Measurements from ENCODE around the gene ADIG.

The ADIG gene

GRCh38 chr20:38581013-38581412 is at the start of gene ADIG:
ADIG (plus strand) TSS chr20:38581197; CDS start chr20:38581251, 54 bp downstream.
- DNase-seq (ENCODE audit: low read depth) = no peak

DNA sequence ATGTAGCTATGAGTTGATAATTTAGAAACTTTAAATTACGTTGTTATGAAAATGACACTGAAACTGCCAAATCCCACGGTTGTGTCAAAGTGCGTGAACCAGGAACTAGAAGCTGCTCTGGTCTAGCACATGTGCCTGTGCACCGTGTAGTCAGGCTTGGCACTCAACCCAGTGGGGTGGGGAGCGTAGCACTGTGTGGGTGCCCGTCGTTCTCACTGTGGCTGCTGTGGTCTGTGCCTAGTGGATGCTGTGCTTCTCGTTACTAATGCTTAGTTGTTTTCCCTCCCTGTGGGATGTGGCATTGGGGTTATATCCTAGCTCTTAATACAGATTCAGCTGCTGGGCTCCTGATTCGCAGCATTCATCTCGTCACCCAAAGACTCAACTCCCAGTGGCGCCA is 46.2 kb upstream of the ADIG start:
- DNase-seq (ENCODE audit: low read depth) = no peak

DNA sequence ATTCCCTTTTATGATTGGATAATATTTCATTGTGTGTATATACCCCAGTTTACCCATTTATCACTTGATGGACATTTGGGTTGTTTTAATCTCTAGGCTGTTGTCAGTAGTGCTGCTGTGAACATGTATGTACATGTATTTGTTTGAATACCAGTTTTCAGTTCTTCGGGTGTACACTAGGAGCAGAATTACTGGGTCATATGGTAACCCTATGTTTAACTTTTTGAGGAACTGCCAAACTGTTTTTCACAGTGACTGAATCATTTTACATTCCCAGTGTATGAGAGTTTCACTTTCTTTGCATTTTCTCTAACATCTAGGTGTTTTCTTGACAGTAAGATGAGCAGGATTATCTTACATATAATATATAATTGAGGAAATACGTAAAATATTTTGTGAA is 44.7 kb upstream of the ADIG start:
- DNase-seq (ENCODE audit: low read depth) = peak; percentile 37

DNA sequence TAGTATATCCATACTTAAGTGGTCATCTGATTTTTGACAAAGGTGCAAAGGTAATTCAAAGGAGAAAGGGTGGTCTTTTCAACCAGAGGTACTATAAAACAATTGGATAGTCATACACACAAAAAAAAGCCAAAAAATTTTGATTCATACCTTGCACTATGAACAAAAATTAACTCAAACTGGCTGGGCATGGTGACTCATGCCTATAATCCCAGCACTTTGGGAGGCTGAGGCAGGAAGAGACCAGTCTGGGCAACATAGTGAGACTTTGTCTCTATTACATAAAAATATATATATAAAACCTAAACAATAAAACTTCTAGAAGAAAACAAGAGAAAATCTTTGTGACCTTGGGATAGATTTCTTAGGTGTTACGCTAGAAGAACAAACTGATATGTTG is 43.8 kb upstream of the ADIG start:
- peak; percentile 18 for DNase-seq (ENCODE audit: low read depth)

GRCh38 chr20:38538789-38539188 is 42.2 kb upstream of the ADIG start:
- no peak for DNase-seq (ENCODE audit: low read depth)

GRCh38 chr20:38543014-38543906 is 37.7 kb upstream of the ADIG start:
- DNase-seq (ENCODE audit: low read depth) = no peak

DNA sequence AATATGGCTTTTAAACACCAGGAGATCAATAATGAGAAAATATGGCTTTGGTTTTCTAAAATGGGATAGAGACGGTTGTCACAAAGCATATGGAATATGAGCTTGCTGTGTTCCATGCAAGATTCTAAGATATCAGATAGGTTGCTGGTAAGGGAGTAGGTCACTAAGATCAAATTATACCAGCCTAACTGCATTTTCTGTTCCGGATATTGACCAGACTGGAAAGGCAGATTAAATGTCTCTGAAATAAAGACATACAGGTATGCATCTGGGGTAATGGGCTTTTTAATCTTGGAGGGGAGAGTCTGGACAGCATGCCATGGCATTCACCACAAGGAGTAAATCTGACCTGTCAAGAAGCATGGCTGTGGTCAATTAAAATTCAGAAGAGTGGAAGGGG is 35.2 kb upstream of the ADIG start:
- DNase-seq (ENCODE audit: low read depth) = no peak

DNA sequence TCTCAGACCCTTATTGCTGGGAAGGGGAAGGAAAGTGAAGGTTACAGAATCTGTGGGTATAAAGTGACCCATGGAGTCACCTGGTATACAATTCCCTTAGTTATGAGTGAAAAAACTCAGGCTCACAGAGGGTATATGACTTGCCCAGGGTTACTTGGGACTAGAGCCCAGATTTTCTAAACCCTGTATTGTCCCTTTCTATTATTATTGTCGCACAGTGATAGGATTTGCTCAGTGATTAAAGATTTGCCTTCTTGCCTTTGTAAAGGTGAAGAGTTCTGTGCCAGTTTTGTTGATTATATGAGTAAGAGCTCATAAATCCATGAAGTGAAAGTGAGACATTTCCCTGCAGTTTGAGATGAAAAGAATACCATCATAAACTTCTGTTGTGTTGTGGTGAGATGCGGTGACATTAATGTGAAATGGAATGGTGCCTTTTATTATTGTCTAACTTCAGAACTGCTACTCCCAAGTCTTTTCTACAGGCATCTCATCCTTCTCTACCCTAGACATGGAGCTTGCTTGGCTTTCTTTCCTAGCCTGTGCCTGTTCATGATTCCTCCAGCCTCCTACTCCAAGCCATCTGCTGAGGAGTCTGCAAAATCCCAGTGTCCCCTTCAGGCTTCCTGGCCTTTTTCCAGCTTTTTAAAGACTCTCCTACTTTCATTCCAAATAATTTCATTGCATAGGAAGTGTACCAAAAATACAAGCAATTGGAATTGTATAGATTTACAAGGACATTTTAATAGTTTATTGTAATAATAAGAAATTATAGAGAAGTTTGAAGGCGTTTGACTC is 33.5 kb upstream of the ADIG start:
- DNase-seq (ENCODE audit: low read depth) = no peak

DNA sequence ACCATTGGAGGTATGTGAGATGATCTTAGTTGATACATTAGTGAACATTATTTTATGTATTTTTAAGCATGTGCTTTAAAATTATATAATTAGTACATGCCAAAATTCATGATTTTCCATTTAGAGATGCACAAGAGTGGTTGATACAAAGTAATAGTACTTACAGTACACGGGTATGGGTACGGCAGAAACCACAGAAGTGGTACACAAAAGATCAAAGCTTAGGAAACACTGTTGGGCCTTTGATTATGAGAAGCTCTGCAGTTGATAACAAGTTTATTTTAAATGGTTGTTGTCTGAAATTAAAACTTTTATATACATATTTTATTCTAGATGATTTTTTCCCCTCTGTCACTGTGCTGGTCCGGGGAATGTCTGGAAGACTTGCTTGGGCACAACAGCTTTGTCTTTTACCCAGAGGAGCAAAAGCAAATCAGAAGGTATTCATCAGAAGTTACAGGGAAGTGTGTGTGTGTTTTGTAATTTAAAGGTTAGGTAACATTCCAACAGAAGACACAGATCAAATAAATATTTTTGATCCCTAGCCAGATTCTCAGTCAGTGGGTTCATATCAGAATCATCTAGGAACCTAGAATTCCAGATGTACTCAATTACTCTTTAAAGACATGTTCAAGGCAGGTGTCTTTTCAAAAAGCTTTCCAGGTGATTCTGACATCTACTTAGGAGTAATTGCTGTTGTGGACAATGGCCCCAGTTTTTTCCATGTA is 32.5 kb upstream of the ADIG start:
- DNase-seq (ENCODE audit: low read depth) = no peak

- peak; percentile 2 for DNase-seq (ENCODE audit: low read depth)
Observed at GRCh38 chr20:38550274-38550673, 30.7 kb upstream of the ADIG start.

DNA sequence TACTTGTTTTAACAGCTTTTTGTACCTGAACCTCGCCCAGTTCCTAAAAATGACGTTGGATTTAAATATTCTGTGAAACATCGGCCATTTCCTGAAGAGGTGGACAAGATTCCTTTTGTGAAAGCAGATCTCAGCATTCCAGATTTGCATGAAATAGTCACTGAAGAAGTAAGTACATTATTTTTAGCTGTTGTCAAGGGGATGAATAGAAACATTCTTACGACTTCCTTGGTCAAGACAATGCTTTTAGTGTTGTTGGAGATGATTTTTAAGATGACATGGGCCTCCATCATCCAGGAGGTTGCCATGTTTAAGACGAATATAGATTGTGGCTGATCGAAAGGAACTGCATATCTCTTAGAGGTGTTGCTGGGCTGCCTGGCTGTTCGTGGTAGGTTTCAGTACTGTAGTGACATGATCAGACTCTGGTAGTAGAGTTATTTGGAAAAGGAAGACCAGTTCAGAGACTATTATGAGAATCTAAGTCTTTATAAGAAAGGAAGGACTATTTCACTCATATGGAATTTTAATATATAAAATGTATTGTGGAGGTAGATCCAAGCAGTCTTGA is 29.9 kb upstream of the ADIG start:
- no peak for DNase-seq (ENCODE audit: low read depth)

DNA sequence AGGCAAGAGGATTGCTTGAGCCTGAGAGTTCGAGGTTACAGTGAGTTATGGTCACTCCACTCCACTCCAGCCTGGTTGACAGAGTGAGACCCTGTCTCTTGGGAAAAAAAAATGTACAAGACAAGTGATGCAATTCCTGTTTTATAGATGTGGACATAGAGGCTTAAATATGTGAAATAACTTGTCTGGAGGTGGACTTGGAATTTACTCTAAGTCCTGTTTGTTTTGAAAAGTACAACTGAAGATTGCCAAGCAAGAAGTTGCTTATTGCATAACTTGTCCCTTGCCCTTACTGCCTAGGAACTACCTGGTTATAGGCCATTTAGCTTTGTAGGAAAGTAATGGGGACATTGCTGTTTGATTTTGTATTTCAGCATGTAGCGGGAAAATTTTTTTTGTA is 26.0 kb upstream of the ADIG start:
- no peak for DNase-seq (ENCODE audit: low read depth)

DNA sequence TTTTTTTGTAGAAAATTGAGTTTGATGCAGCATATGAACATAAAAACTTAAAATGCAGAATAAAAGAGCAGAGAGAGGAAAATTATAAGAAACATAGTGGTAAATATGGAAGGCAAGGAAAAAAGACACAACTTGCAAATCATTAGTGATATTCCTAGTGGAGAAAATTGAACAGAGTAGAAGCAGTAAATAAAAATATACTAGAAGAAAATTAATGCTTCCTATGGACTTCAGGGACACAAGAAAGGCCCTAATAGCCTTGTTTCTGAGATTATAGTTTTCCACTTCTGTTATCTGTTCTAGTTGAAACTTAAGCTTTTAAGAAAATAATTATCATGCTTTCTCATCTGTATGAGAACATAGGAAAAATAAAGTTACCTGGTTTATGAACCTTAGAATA is 25.6 kb upstream of the ADIG start:
- DNase-seq (ENCODE audit: low read depth) = no peak

DNA sequence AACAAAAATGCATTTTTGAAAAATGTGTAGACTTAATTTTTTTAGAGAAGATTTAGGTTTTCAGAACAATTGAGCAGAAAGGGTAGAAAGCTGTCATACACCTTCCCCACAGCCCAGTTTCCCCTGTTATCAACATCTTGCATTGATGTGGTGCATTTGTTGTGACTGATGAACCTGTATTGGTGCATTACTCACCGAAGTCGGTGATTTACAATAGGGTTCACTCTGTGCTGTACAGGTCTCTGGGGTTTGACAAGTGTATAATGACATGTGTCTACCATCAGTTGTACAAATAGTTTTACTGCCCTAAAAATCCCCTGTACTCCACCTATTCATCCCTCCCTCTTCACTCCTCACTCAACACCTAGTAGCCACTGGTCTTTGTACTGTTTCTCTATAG is 23.8 kb upstream of the ADIG start:
- no peak for DNase-seq (ENCODE audit: low read depth)

- no peak for DNase-seq (ENCODE audit: low read depth)
Observed at GRCh38 chr20:38558596-38559360, 22.2 kb upstream of the ADIG start.

DNA sequence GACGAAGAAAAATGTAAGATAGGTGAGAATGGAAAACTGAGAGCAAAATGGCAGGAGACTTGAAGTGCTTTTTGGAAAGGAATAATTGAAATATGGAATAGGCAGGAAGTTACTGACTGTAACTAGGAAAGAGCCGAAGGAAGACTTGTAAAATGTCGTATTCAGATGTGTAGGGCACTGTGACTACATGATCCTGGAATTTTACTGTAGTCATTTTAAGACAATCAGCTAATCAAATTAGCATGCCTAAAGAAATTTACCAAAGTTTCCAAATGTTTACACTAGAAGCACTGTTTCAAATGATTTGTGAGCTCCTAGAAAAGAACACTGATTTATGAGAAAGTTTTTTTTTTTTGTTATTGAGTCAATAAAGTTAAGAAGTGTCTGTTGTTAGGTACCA is 21.2 kb upstream of the ADIG start:
- DNase-seq (ENCODE audit: low read depth) = peak; percentile 78

DNA sequence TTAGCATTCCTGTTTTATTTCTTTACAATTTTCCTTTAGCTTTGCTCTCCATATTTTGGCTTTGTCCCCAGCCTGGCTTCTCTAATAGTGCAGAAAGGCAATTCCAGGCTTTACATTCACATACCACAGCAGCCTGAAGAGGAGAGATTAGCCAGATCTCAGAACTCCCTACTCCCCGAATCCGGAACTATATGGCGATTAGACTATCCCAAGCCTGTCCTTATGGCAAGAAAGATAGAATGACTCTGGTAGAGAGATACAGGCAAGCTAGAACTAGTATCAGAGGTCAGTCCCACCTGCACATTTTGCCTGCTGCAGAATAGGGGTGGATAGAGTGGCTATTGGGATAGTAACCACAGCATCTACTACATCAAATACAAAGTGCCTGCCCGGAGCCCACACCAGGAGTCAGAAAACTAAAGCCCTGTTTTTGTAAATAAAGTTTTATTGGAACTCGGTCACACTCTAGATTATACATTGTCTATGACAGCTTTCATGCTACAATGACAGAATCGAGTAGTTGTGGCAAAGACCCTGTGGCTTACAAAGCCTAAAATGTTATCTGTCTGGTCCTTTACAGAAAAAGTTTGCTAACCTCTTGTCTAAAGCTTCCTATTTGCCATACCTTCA is 17.1 kb upstream of the ADIG start:
- no peak for DNase-seq (ENCODE audit: low read depth)

- DNase-seq (ENCODE audit: low read depth) = no peak
Observed at GRCh38 chr20:38564680-38565079, 16.3 kb upstream of the ADIG start.

DNA sequence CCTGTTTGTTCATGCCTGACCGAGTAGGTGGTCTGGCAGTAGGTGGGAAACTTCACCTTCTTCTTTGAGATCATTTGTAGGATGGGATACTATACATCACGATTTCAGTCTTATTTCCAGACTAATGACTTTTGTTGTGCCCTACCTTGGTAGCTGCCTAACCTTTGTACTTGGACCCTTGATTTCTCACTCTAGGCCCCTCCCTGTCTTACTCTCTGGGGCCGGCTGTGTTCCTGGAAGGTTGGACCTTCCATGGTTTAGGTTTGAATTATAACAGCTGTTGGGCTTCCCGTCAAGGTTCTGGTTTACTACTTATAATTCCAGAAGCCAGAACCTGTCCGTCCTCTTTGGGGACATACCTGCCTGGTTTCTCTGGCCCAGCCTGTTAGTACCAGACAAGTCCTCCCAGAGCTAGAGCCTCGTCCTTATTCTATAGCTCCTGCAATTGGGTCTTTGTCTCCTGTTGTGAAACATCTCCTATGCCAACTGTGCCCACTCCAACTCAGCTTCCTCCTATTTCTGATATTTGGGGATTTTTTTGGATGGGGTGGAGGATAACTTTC is 14.9 kb upstream of the ADIG start:
- DNase-seq (ENCODE audit: low read depth) = no peak

DNA sequence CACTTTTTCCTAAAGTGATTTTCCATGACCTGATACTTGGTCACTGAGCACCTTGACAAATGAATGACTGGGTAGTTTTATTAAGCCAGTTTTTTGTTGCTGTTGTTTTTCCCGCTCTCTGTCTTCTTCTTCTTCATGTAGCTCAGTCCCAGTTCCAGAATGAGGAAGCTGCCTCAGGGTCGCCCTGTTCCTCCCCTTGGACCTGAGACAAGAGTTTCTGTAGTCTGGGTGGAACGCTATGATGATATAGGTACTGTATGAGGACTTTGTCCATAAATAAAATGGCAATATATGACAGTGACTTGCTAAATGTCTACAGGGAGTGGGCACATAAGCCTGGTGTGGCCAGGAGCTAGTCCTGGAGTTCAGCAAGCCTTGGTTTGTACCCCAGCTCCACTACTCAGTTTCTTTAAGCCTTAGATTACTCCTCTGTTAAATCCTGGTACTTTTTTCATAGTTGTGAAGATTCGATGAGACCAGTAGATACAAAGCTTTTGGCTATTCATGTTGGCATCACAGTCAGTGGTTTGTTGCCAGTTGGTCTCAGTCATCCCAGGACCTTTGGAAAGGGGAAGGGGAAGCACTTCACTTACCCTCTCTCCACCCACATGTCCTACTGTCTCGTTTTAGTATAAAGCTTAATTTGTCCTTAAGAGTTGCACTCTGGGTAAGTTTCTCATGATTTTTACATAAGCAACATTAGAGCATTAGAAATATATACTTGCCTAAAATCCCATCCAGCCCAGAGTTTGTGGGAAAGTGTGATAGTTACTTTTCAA is 11.1 kb upstream of the ADIG start:
- no peak for DNase-seq (ENCODE audit: low read depth)
